CD1c-positive myeloid dendritic cell (primary cell): Measurements from ENCODE around the gene ADORA2B.

Experiments used
- DNase-seq: peaks from one replicate; pipeline ENCODE4 v3.0.0-alpha.2; 2016; ENCODE audit errors: extremely low spot score

Gene ADORA2B

GRCh38 chr17:15981208-15981607 lies 36.3 kb downstream of the ADORA2B start:
- DNase-seq, result peak; percentile 62

DNA sequence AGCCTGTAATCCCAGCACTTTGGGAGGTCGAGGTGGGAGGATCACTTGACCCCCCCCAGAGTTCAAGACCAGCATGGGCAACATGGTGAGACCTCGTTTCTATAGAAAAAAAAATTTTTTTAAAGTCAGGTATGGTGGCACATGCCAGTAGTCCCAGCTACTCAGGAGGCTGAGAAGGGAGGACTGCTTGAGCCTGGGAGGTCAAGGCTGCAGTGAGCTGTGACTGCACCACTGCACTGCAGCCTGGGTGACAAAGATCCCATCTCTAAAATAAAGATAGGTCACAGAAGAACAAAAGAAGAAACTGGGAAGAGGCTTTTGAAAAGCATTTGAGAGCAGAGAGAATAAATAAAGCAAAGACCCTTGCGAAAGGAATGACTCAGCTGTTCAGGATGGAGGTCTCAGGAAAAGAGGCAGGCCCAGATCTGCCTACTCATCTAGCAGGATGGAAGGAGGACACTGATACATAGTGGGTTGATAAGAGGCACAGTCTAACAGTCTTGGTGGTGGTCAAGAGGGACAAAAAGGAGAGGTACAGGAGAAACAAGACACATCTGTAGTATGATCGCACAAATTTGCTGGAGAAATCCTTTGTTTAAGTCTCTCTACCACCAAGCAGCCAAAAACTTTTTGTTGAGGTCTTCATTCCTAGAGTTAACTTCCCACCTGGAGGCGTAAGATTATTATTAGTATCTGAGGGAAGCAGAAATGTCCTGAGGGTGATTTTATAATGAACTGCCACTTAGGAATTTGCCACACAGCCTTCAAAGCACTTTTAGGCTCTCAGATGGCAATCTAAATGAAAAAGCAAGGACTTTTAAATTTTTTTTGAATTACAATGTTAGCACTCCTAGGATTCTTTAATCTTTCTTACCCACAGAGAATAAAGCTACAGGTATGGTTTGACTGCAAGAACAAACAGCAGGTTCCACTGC lies 37.0 kb downstream of the ADORA2B start:
- no peak for DNase-seq

DNA sequence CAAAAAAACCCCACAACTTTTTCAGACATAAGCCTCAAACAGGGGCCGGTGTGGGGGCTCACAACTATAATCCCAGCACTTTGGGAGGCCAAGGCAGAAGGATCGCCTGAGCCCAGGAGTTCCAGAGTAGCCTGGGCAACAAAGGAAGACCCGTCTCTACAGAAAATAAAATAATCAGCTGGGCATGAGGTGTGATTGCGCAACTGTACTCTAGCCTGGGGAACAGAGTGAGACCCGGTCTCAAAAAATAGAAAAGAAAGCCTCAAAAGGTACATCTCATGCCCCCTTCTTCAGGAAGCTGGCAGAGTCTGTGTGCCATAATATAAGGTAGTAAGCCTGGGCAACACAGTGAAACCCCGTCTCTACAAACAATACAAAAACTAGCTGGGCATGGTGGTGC lies 51.4 kb downstream of the ADORA2B start:
- DNase-seq, result no peak

GRCh38 chr17:15998031-15998562 lies 53.2 kb downstream of the ADORA2B start:
- DNase-seq, result peak; percentile 77

GRCh38 chr17:15999141-15999973 lies 54.4 kb downstream of the ADORA2B start, which contains the start of the genes TTC19 and ZSWIM7:
Gene TTC19 (plus strand): TSS chr17:15999824. CDS start chr17:15999849, 25 bp downstream.
Gene ZSWIM7 (minus strand): TSS chr17:15999704. CDS start chr17:15999594, 110 bp downstream.
- peak; percentile 97 for DNase-seq

- DNase-seq, result no peak
These were observed 55.3 kb downstream of the ADORA2B start for GRCh38 chr17:15999974-16000827.

DNA sequence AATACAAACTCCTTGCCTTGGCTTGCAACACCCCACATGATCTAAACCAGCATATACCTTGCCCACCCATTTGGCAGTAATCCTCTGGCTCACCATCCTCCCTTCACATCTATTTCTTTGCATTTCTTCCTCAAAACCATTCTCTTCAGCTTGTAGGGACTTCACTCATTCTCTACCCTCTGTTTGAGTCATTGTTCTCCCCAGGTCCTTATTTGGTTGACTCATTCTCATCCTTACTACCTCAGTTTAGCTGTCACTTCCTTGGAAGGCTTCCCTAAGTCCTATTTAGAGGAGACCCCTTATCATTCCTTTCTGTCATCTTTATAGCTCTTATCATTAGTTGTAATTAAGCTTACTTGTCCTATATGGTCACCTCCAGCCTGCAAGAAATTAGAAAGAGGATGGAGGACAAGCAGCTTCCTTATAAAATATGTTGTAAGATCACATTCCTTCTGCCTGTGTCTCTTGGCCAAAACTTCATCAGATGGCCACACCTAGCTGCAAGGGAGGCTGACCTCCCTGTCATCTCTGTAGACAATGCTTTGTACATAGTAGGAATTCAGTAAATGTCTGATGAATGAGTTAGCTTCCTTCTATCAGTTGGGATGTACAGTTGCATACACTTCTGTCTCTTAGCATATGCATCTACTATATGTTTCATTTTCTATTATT lies 56.4 kb downstream of the ADORA2B start:
- DNase-seq, result peak; percentile 29

- DNase-seq, result no peak
These were observed 57.9 kb downstream of the ADORA2B start for GRCh38 chr17:16002708-16003260.

GRCh38 chr17:16003841-16004240 lies 58.9 kb downstream of the ADORA2B start:
- no peak for DNase-seq

- no peak for DNase-seq
These were observed 60.7 kb downstream of the ADORA2B start for GRCh38 chr17:16005636-16006035.

GRCh38 chr17:16007439-16007838 lies 62.5 kb downstream of the ADORA2B start:
- DNase-seq, result no peak

- no peak for DNase-seq
These were observed 69.0 kb downstream of the ADORA2B start for GRCh38 chr17:16013943-16014407.

GRCh38 chr17:16019347-16019746 lies 74.4 kb downstream of the ADORA2B start:
- no peak for DNase-seq

DNA sequence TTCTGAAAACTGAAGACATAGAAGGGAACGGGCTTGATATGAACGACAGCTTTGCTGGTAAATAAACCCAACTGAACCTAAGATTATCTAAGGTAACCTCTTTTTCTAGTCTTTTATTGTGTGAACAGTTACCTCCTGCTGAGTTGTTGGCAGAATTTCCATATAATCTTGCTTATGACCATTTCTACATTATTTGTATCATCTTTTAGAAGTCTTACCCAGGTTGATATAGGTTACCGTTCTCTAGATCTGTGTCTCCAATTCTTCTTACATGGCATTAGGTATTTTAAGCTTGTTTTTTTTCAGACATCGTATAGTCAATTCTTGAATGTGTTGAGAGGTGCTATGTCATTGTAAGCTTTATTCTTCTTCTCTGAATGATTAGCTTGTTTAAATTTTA lies 79.0 kb downstream of the ADORA2B start:
- no peak for DNase-seq

GRCh38 chr17:16025202-16025601 lies 80.3 kb downstream of the ADORA2B start:
- DNase-seq, result no peak
